GM19452 (cell line): ENCODE results near the gene FGF21.
A peak's percentile ranks its signal among the peaks of the same experiment; 100 is the strongest.
"Not testable (repeated sequence)": the region's sequence is repeated elsewhere in the genome, so short reads cannot be mapped to it uniquely, and the experiment has no call there.

ENCODE experiments used
- ATAC-seq: cut with Tn5 transposase; IDR thresholded peaks from one replicate; pipeline ENCODE4 v1.9.1; 2021; ENCODE audit not compliant: unreplicated experiment

The FGF21 gene

GRCh38 chr19:48786422-48786821, 31.1 kb downstream of the FGF21 start:
- not testable (repeated sequence) for ATAC-seq

GRCh38 chr19:48787331-48787730, 32.0 kb downstream of the FGF21 start:
- not testable (repeated sequence) for ATAC-seq

GRCh38 chr19:48793271-48793670, 37.9 kb downstream of the FGF21 start:
- no peak for ATAC-seq

- no peak for ATAC-seq
Observed at GRCh38 chr19:48794291-48794690, 39.0 kb downstream of the FGF21 start.

- ATAC-seq, result peak; percentile 75
Observed at GRCh38 chr19:48795055-48795684, 39.8 kb downstream of the FGF21 start.

GRCh38 chr19:48795685-48796070, 40.4 kb downstream of the FGF21 start:
- no peak for ATAC-seq

- no peak for ATAC-seq
Observed at GRCh38 chr19:48796298-48797083, 41.2 kb downstream of the FGF21 start.

GRCh38 chr19:48797103-48797502, 41.8 kb downstream of the FGF21 start:
- no peak for ATAC-seq

- ATAC-seq, result no peak
Observed at GRCh38 chr19:48798937-48799336, 43.6 kb downstream of the FGF21 start.

GRCh38 chr19:48799358-48800300, 44.3 kb downstream of the FGF21 start:
- ATAC-seq, result no peak

- no peak for ATAC-seq
Observed at GRCh38 chr19:48802623-48803022, 47.3 kb downstream of the FGF21 start.

GRCh38 chr19:48804496-48804895, 49.2 kb downstream of the FGF21 start:
- ATAC-seq, result no peak

GRCh38 chr19:48805452-48805851, 50.1 kb downstream of the FGF21 start:
- no peak for ATAC-seq

- ATAC-seq, result no peak
Observed at GRCh38 chr19:48806518-48806817, 51.1 kb downstream of the FGF21 start.

GRCh38 chr19:48806818-48807589, 51.7 kb downstream of the FGF21 start:
- no peak for ATAC-seq

GRCh38 chr19:48807590-48808308, 52.4 kb downstream of the FGF21 start:
- no peak for ATAC-seq
